Rectal smooth muscle tissue (tissue), 1 donor: Measurements from ENCODE around the gene RBBP8.
"Not testable (repeated sequence)": the region's sequence is repeated elsewhere in the genome, so short reads cannot be mapped to it uniquely, and the experiment has no call there.

Source experiments
- H3K27ac ChIP-seq: one replicate; pipeline ENCODE4 v1.7.0; 2013; ENCODE audit warnings: low read depth, low read length, inconsistent platforms
- H3K27me3 ChIP-seq: one replicate; pipeline ENCODE4 v1.7.0; 2013; ENCODE audit warnings: low read length; ENCODE audit not compliant: control insufficient read depth, insufficient read depth
- H3K36me3 ChIP-seq: one replicate; pipeline ENCODE4 v1.7.0; 2013; ENCODE audit warnings: low read length; ENCODE audit not compliant: control insufficient read depth, insufficient read depth
- H3K4me1 ChIP-seq: one replicate; pipeline ENCODE4 v1.7.0; 2013; ENCODE audit warnings: low read length; ENCODE audit not compliant: control insufficient read depth, insufficient read depth
- H3K4me3 ChIP-seq: one replicate; pipeline ENCODE4 v1.7.0; 2013; ENCODE audit warnings: low read length
- H3K9ac ChIP-seq: one replicate; pipeline ENCODE4 v1.7.0; 2013; ENCODE audit warnings: low read length

The RBBP8 gene

GRCh38 chr18:22933206-22933965 lies at the start of gene RBBP8:
TSS of gene RBBP8 (plus strand) at chr18:22933328. CDS start at chr18:22936852, 3,524 bp downstream.
- Histone ChIP-seq H3K36me3 (no peaks in the 10 kb centered on the region), H3K9ac (peak within 1 kb of the TSS; percentile 91), H3K27ac (peak within 1 kb of the TSS; percentile 97), H3K4me3 (peak within 1 kb of the TSS; percentile 95), H3K4me1 (no peaks in the 10 kb centered on the region), H3K27me3 (no peaks in the 10 kb centered on the region)

GRCh38 chr18:22883827-22884226 lies 49.3 kb upstream of the RBBP8 start:
- Histone ChIP-seq H3K27me3 (no peaks in the 10 kb centered on the region), H3K4me1 (no peaks in the 10 kb centered on the region), H3K9ac (no peak overlapping the region), H3K27ac (no peak overlapping the region), H3K4me3 (no peak overlapping the region), H3K36me3 (no peaks in the 10 kb centered on the region)

- not testable (repeated sequence) for H3K4me3 ChIP-seq, H3K9ac ChIP-seq, H3K36me3 ChIP-seq, H3K27ac ChIP-seq, H3K4me1 ChIP-seq, H3K27me3 ChIP-seq
Observed at GRCh38 chr18:22885694-22886093, 47.4 kb upstream of the RBBP8 start.

- no peaks in the 10 kb centered on the region for H3K4me1 ChIP-seq
- H3K27me3 ChIP-seq: no peaks in the 10 kb centered on the region
- H3K36me3 ChIP-seq: no peaks in the 10 kb centered on the region
- no peak overlapping the region for H3K9ac ChIP-seq
- no peak overlapping the region for H3K4me3 ChIP-seq
- H3K27ac ChIP-seq: no peak overlapping the region
Observed at GRCh38 chr18:22899421-22899820, 33.7 kb upstream of the RBBP8 start.

GRCh38 chr18:22900558-22901238 lies 32.4 kb upstream of the RBBP8 start:
- no peak overlapping the region for H3K9ac ChIP-seq
- no peak overlapping the region for H3K4me3 ChIP-seq
- H3K36me3 ChIP-seq: no peaks in the 10 kb centered on the region
- H3K27me3 ChIP-seq: no peaks in the 10 kb centered on the region
- no peak overlapping the region for H3K27ac ChIP-seq
- no peaks in the 10 kb centered on the region for H3K4me1 ChIP-seq

- no peak overlapping the region for H3K27ac ChIP-seq
- H3K36me3 ChIP-seq: no peaks in the 10 kb centered on the region
- H3K27me3 ChIP-seq: no peaks in the 10 kb centered on the region
- H3K9ac ChIP-seq: no peak overlapping the region
- no peak overlapping the region for H3K4me3 ChIP-seq
- H3K4me1 ChIP-seq: no peaks in the 10 kb centered on the region
Observed at GRCh38 chr18:22902093-22902492, 31.0 kb upstream of the RBBP8 start.

- not testable (repeated sequence) for H3K4me1 ChIP-seq, H3K36me3 ChIP-seq, H3K27me3 ChIP-seq, H3K4me3 ChIP-seq, H3K27ac ChIP-seq, H3K9ac ChIP-seq
Observed at GRCh38 chr18:22903248-22903647, 29.9 kb upstream of the RBBP8 start.

- Histone ChIP-seq H3K27me3 (no peaks in the 10 kb centered on the region), H3K9ac (no peak overlapping the region), H3K4me3 (no peak overlapping the region), H3K4me1 (no peaks in the 10 kb centered on the region), H3K36me3 (no peaks in the 10 kb centered on the region), H3K27ac (no peak overlapping the region)
Observed at GRCh38 chr18:22912149-22912548, 21.0 kb upstream of the RBBP8 start.

GRCh38 chr18:22912835-22913234 lies 20.3 kb upstream of the RBBP8 start:
- H3K4me1 ChIP-seq: no peaks in the 10 kb centered on the region
- H3K27ac ChIP-seq: no peak overlapping the region
- H3K36me3 ChIP-seq: no peaks in the 10 kb centered on the region
- no peak overlapping the region for H3K9ac ChIP-seq
- H3K4me3 ChIP-seq: no peak overlapping the region
- H3K27me3 ChIP-seq: no peaks in the 10 kb centered on the region

- no peaks in the 10 kb centered on the region for H3K27me3 ChIP-seq
- no peak overlapping the region for H3K4me3 ChIP-seq
- H3K4me1 ChIP-seq: no peaks in the 10 kb centered on the region
- H3K9ac ChIP-seq: no peak overlapping the region
- H3K27ac ChIP-seq: no peak overlapping the region
- H3K36me3 ChIP-seq: no peaks in the 10 kb centered on the region
Observed at GRCh38 chr18:22913861-22914260, 19.3 kb upstream of the RBBP8 start.

- Histone ChIP-seq H3K27ac (no peak overlapping the region), H3K4me1 (no peaks in the 10 kb centered on the region), H3K4me3 (peak overlapping the region; percentile 15), H3K36me3 (no peaks in the 10 kb centered on the region), H3K9ac (no peak overlapping the region), H3K27me3 (no peaks in the 10 kb centered on the region)
Observed at GRCh38 chr18:22914633-22915032, 18.5 kb upstream of the RBBP8 start.

- no peak overlapping the region for H3K4me3 ChIP-seq
- H3K27me3 ChIP-seq: no peaks in the 10 kb centered on the region
- H3K9ac ChIP-seq: no peak overlapping the region
- H3K4me1 ChIP-seq: no peaks in the 10 kb centered on the region
- no peak overlapping the region for H3K27ac ChIP-seq
- no peaks in the 10 kb centered on the region for H3K36me3 ChIP-seq
Observed at GRCh38 chr18:22915337-22915736, 17.8 kb upstream of the RBBP8 start.

- Histone ChIP-seq H3K9ac (no peak overlapping the region), H3K4me1 (no peaks in the 10 kb centered on the region), H3K36me3 (no peaks in the 10 kb centered on the region), H3K27me3 (no peaks in the 10 kb centered on the region), H3K4me3 (no peak overlapping the region), H3K27ac (no peak overlapping the region)
Observed at GRCh38 chr18:22921772-22922171, 11.4 kb upstream of the RBBP8 start.
